Muscle layer of colon (tissue), 2 donors: Measurements from ENCODE around the gene MAP3K5.
"Not testable (repeated sequence)": the region's sequence is repeated elsewhere in the genome, so short reads cannot be mapped to it uniquely, and the experiment has no call there.

ENCODE experiments used
- H3K27ac ChIP-seq: one replicate; pipeline ENCODE4 v1.7.0; 2013; ENCODE audit warnings: low read depth, mild to moderate bottlenecking, low read length, moderate library complexity
- H3K27me3 ChIP-seq, 2 donors: one replicate each; pipeline ENCODE4 v1.7.0; 2013; ENCODE audit warnings: low read length in 2 of 2, mild to moderate bottlenecking in 2 of 2; ENCODE audit not compliant: insufficient read depth in 2 of 2, control insufficient read depth in 1 of 2
- H3K36me3 ChIP-seq: one replicate; pipeline ENCODE4 v1.7.0; 2013; ENCODE audit warnings: mild to moderate bottlenecking, low read length; ENCODE audit not compliant: insufficient read depth
- H3K4me1 ChIP-seq: one replicate; pipeline ENCODE4 v1.7.0; 2013; ENCODE audit warnings: mild to moderate bottlenecking, low read length; ENCODE audit not compliant: insufficient read depth
- H3K4me3 ChIP-seq, 2 donors: one replicate each; pipeline ENCODE4 v1.7.0; 2013; ENCODE audit warnings: low read length in 2 of 2, low read depth in 1 of 2, mild to moderate bottlenecking in 1 of 2, moderate library complexity in 1 of 2
- H3K9ac ChIP-seq: one replicate; pipeline ENCODE4 v1.7.0; 2013; ENCODE audit warnings: low read length
- H3K9me3 ChIP-seq: one replicate; pipeline ENCODE4 v1.7.0; 2013; ENCODE audit warnings: mild to moderate bottlenecking, low read length
- donor health status: abdominal sarcoma.
- donor health status: Adenocarcinoma of cecum.

MAP3K5 gene

DNA sequence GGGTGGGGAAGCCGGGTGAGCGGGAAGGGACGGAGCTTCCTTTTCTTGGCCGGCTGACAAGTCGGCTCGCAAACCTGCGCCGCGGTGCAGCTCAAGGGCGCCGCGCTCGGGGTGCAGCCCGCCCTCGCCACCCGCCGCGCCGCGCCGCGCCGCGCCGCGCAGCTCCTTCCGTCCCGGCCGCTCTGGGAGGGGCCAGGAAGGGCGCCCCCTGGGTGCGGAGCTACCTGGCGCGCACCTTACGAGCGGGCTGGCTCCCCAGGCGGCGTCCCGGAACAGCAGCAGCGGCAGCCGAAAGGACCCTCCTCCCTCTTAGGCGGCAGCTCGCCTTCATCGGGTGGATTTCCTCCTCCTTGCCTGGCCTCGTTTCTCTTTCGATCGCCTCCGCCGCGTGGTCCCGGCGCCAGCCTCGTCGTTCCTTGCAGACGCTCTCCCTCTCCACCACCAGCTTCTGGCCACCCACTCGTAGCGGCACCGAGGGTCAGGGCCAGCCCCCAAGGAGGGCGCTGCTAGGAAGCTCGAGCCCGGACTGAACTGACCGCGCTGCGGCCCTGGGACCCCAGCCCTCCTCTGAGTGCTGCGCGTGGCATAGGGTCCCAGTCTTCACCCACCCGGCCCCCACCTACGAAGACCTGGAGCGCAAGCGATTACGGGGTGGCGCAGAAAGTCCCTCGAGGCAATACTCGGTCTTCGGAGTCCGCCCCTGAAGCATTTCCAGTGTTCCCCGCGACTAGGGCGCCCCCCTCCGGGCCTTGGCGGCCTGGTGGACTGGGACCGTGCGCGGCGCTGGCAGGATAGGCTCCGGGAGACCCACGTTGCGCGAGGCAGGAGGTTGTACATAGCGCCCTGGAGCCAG is at the start of gene MAP3K5:
Gene MAP3K5 (minus strand): TSS at position 68 of the 853 bp plus-strand sequence. CDS start 320 bp downstream, outside the sequence.
- H3K4me3 ChIP-seq: peak within 1 kb of the TSS; percentile 87 to 88

GRCh38 chr6:136840276-136841001 is 48.2 kb upstream of the MAP3K5 start:
- Histone ChIP-seq H3K27me3 (no peaks in the 10 kb centered on the region), H3K4me1 (peaks cover 8% of the 10 kb centered on the region), H3K27ac (no peak overlapping the region), H3K4me3 (no peak overlapping the region), H3K36me3 (no peaks in the 10 kb centered on the region), H3K9ac (no peak overlapping the region), H3K9me3 (no peaks in the 10 kb centered on the region)

More for the DNA sequence above, at the start of gene MAP3K5:
- Histone ChIP-seq H3K4me1 (peaks cover 6% of the 10 kb centered on the region), H3K36me3 (no peaks in the 10 kb centered on the region), H3K9me3 (no peaks in the 10 kb centered on the region), H3K9ac (peak within 1 kb of the TSS; percentile 50), H3K27me3 (no peaks in the 10 kb centered on the region), H3K27ac (peak within 1 kb of the TSS; percentile 87)

GRCh38 chr6:136831873-136832562 is 39.7 kb upstream of the MAP3K5 start:
- Histone ChIP-seq H3K9ac (no peak overlapping the region), H3K27ac (no peak overlapping the region), H3K9me3 (no peaks in the 10 kb centered on the region), H3K36me3 (peaks cover 7% of the 10 kb centered on the region), H3K4me1 (no peaks in the 10 kb centered on the region), H3K27me3 (no peaks in the 10 kb centered on the region), H3K4me3 (no peak overlapping the region)

DNA sequence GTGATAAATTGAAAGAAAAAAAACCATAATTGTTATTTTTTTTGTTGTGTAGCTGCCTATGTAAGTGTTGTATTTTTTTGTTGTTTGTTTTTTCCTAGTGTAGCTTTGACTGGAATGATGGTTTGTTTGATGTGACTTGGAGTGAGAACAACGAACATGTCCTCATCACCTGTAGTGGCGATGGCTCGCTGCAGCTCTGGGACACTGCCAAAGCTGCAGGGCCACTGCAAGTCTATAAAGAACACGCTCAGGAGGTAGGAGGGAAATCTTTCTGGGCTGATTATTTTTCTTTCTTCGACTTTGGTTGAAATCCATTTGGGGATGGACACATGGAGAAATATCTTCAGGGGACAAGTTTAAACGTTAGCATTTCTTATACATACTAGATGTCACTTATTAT is 33.9 kb upstream of the MAP3K5 start:
- H3K27ac ChIP-seq: no peak overlapping the region
- no peak overlapping the region for H3K4me3 ChIP-seq
- no peaks in the 10 kb centered on the region for H3K27me3 ChIP-seq
- peaks cover 9% of the 10 kb centered on the region for H3K4me1 ChIP-seq
- H3K9me3 ChIP-seq: no peaks in the 10 kb centered on the region
- H3K36me3 ChIP-seq: no peaks in the 10 kb centered on the region
- H3K9ac ChIP-seq: no peak overlapping the region

GRCh38 chr6:136823128-136823660 is 30.9 kb upstream of the MAP3K5 start:
- Histone ChIP-seq H3K4me3 (peak overlapping the region; percentile 73 to 93), H3K27me3 (no peaks in the 10 kb centered on the region), H3K4me1 (peaks cover 9% of the 10 kb centered on the region), H3K36me3 (no peaks in the 10 kb centered on the region), H3K9ac (peak overlapping the region; percentile 63), H3K27ac (peak overlapping the region; percentile 75), H3K9me3 (no peaks in the 10 kb centered on the region)

- Histone ChIP-seq H3K4me1 (peaks cover 9% of the 10 kb centered on the region), H3K27me3 (no peaks in the 10 kb centered on the region), H3K4me3 (peak within 1 kb of the TSS; percentile 73 to 93), H3K36me3 (no peaks in the 10 kb centered on the region), H3K9ac (peak within 1 kb of the TSS; percentile 63), H3K9me3 (no peaks in the 10 kb centered on the region), H3K27ac (peak within 1 kb of the TSS; percentile 75)
These were observed 30.3 kb upstream of the MAP3K5 start, which contains the start of gene PEX7 for GRCh38 chr6:136822376-136823127. TSS of gene PEX7 (plus strand) at chr6:136822592. CDS start at chr6:136822666, 74 bp downstream.

DNA sequence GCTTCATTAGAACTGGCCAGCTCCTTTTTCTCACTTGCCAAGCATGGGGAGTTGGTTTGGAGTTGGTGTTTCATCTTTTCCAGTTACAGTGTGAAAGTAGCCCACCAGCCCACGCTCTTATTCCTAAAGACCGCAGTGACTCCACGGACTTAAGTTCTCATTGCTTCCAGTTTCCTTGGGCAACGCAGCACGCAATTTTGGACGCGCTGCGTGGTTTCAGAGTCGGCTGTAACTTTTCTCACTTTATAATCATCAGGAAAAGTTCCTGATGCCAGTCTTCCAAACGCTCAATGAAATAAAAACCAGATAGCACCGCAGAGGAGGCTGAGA is 29.7 kb upstream of the MAP3K5 start:
- no peaks in the 10 kb centered on the region for H3K27me3 ChIP-seq
- peak overlapping the region; percentile 75 for H3K27ac ChIP-seq
- H3K4me3 ChIP-seq: peak overlapping the region; percentile 73 to 93
- H3K36me3 ChIP-seq: no peaks in the 10 kb centered on the region
- H3K9me3 ChIP-seq: no peaks in the 10 kb centered on the region
- peaks cover 9% of the 10 kb centered on the region for H3K4me1 ChIP-seq
- H3K9ac ChIP-seq: peak overlapping the region; percentile 63

GRCh38 chr6:136820561-136820960 is 28.3 kb upstream of the MAP3K5 start:
- H3K4me1 ChIP-seq: peaks cover 9% of the 10 kb centered on the region

DNA sequence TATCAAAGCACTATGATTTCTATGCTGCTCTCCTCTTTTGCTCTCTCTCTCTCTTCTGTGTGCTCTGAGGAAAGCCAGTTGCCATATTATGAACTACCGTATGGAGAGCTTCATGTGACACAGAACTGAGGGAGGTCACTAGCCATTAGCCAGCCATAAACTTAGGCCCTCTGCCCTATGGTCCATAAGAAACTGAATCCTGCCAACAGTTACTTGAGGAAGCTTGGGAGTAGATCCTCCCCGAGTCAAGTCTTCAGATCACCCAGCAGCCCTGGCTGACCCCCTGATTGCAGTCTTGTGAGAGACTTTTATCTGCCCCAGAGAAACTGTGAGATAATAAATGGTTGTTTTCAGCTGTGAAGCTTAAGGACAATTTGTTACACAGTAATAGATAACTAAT is 24.4 kb upstream of the MAP3K5 start:
- Histone ChIP-seq H3K9me3 (no peaks in the 10 kb centered on the region), H3K4me3 (no peak overlapping the region), H3K27me3 (no peaks in the 10 kb centered on the region), H3K4me1 (peaks cover 2% of the 10 kb centered on the region), H3K9ac (no peak overlapping the region), H3K36me3 (no peaks in the 10 kb centered on the region), H3K27ac (no peak overlapping the region)

More at GRCh38 chr6:136820561-136820960, 28.3 kb upstream of the MAP3K5 start:
- H3K36me3 ChIP-seq: no peaks in the 10 kb centered on the region
- H3K4me3 ChIP-seq: no peak overlapping the region
- H3K9me3 ChIP-seq: no peaks in the 10 kb centered on the region
- no peaks in the 10 kb centered on the region for H3K27me3 ChIP-seq
- no peak overlapping the region for H3K9ac ChIP-seq
- H3K27ac ChIP-seq: no peak overlapping the region

DNA sequence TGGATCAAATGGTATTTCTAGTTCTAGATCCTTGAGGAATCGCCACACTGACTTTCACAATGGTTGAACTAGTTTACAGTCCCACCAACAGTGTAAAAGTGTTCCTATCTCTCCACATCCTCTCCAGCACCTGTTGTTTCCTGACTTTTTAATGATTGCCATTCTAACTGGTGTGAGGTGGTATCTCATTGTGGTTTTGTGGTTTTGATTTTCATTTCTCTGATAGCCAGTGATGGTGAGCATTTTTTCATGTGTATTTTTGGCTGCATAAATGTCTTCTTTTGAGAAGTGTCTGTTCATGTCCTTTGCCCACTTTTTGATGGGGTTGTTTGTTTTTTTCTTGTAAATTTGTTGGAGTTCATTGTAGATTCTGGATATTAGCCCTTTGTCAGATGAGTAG is 23.3 kb upstream of the MAP3K5 start:
- not testable (repeated sequence) for H3K27ac ChIP-seq, H3K4me3 ChIP-seq, H3K9ac ChIP-seq, H3K9me3 ChIP-seq, H3K36me3 ChIP-seq, H3K4me1 ChIP-seq, H3K27me3 ChIP-seq
